H9 (cell line): ENCODE data around the gene CPB1. TPM values are rescaled to one million over a fixed set of nuclear protein-coding genes. Genes with fewer than 3 reads are reported as not detected.

Experiments used
- DNase-seq: peaks from one replicate; pipeline ENCODE4 v3.0.0-alpha.2; 2017
- H2AFZ ChIP-seq: one replicate; pipeline ENCODE4 v1.6.1; 2013; ENCODE audit warnings: mild to moderate bottlenecking, low read length, control low read depth, moderate library complexity
- H2AK5ac ChIP-seq: 2 replicates; pipeline ENCODE4 v1.6.1; 2013; ENCODE audit warnings: low read length, control low read depth, mixed read lengths; ENCODE audit not compliant: insufficient read length
- H2BK120ac ChIP-seq: one replicate; pipeline ENCODE4 v1.6.1; 2013; ENCODE audit warnings: low read depth, mild to moderate bottlenecking, low read length, control low read depth, inconsistent platforms; ENCODE audit not compliant: poor library complexity, severe bottlenecking
- H2BK12ac ChIP-seq: 2 replicates; pipeline ENCODE4 v1.6.1; 2013; ENCODE audit warnings: low read length, control low read depth, mixed read lengths, low read depth; ENCODE audit not compliant: insufficient read length
- H2BK15ac ChIP-seq: 2 replicates; pipeline ENCODE4 v1.6.1; 2013; ENCODE audit warnings: low read depth, low read length, control low read depth
- H2BK20ac ChIP-seq: one replicate; pipeline ENCODE4 v1.6.1; 2013; ENCODE audit warnings: low read depth, mild to moderate bottlenecking, low read length, control low read depth, inconsistent platforms; ENCODE audit not compliant: poor library complexity, severe bottlenecking
- H2BK5ac ChIP-seq: 2 replicates; pipeline ENCODE4 v1.6.1; 2013; ENCODE audit warnings: low read length, control low read depth, mixed read lengths; ENCODE audit not compliant: insufficient read length
- H3K14ac ChIP-seq: 2 replicates; pipeline ENCODE4 v1.6.1; 2013; ENCODE audit warnings: low read length, control low read depth; ENCODE audit not compliant: insufficient read depth
- H3K18ac ChIP-seq: 2 replicates; pipeline ENCODE4 v1.6.1; 2013; ENCODE audit warnings: low read depth, mild to moderate bottlenecking, mixed read lengths, low read length, control low read depth; ENCODE audit not compliant: insufficient read length
- H3K23ac ChIP-seq: 2 replicates; pipeline ENCODE4 v1.6.1; 2013; ENCODE audit warnings: low read length, control low read depth, mixed read lengths, low read depth; ENCODE audit not compliant: insufficient read length
- H3K23me2 ChIP-seq: 2 replicates; pipeline ENCODE4 v1.6.1; 2013; ENCODE audit warnings: low read depth, mild to moderate bottlenecking, mixed read lengths, low read length, control low read depth; ENCODE audit not compliant: insufficient read length, poor library complexity, severe bottlenecking
- H3K27ac ChIP-seq: 2 replicates; pipeline ENCODE4 v1.5.1; 2013; ENCODE audit warnings: low read length, control low read depth, mixed read lengths, low read depth; ENCODE audit not compliant: insufficient read length
- H3K27me3 ChIP-seq: 2 replicates; pipeline ENCODE4 v1.6.1; 2013; ENCODE audit warnings: low read length, control low read depth, inconsistent platforms; ENCODE audit not compliant: insufficient read depth
- H3K4ac ChIP-seq: 2 replicates; pipeline ENCODE4 v1.6.1; 2013; ENCODE audit warnings: low read depth, mild to moderate bottlenecking, control low read depth, inconsistent platforms, low read length, moderate library complexity
- H3K4me1 ChIP-seq: 2 replicates; pipeline ENCODE4 v1.6.1; 2013; ENCODE audit warnings: low read length, control low read depth, inconsistent platforms; ENCODE audit not compliant: insufficient read depth
- H3K4me2 ChIP-seq: 2 replicates; pipeline ENCODE4 v1.6.1; 2013; ENCODE audit warnings: low read length, control low read depth, mixed read lengths; ENCODE audit not compliant: insufficient read length, insufficient read depth
- H3K56ac ChIP-seq: 2 replicates; pipeline ENCODE4 v1.6.1; 2013; ENCODE audit warnings: low read depth, mild to moderate bottlenecking, mixed read lengths, low read length, control low read depth; ENCODE audit not compliant: insufficient read length
- H3K79me1 ChIP-seq: 2 replicates; pipeline ENCODE4 v1.6.1; 2013; ENCODE audit warnings: low read depth, mild to moderate bottlenecking, moderate library complexity, low read length, control low read depth, inconsistent platforms; ENCODE audit not compliant: insufficient read depth, poor library complexity, severe bottlenecking
- H3K79me2 ChIP-seq: 2 replicates; pipeline ENCODE4 v1.6.1; 2013; ENCODE audit warnings: low read length, control low read depth, inconsistent platforms; ENCODE audit not compliant: insufficient read depth
- H3K9ac ChIP-seq: 2 replicates; pipeline ENCODE4 v1.6.1; 2013; ENCODE audit warnings: low read length, control low read depth, mixed read lengths; ENCODE audit not compliant: insufficient read length; ENCODE audit errors: extremely low read depth
- H3K9me3 ChIP-seq: one replicate; pipeline ENCODE4 v1.6.1; 2013; ENCODE audit warnings: low read depth, low read length, inconsistent platforms; ENCODE audit not compliant: control insufficient read depth
- H3T11ph ChIP-seq: one replicate; pipeline ENCODE4 v1.6.1; 2013; ENCODE audit warnings: mild to moderate bottlenecking, low read length, control low read depth, inconsistent platforms
- H4K20me1 ChIP-seq: one replicate; pipeline ENCODE4 v1.6.1; 2013; ENCODE audit not compliant: control insufficient read depth, insufficient read length, insufficient read depth
- H4K5ac ChIP-seq: 2 replicates; pipeline ENCODE4 v1.6.1; 2013; ENCODE audit warnings: low read depth, mild to moderate bottlenecking, mixed read lengths, low read length, control low read depth; ENCODE audit not compliant: insufficient read length
- H4K8ac ChIP-seq: replicated peaks from 2 replicates; pipeline ENCODE4 v1.6.1; 2013; ENCODE audit warnings: low read length, control low read depth, mixed read lengths, low read depth; ENCODE audit not compliant: insufficient read length
- H4K91ac ChIP-seq: 2 replicates; pipeline ENCODE4 v1.6.1; 2013; ENCODE audit warnings: low read depth, mild to moderate bottlenecking, moderate library complexity, mixed read lengths, low read length, control low read depth; ENCODE audit not compliant: insufficient read length
- H3K27ac Mint-ChIP-seq, 3 experiments: 2 replicates in 2 of 3; 3 replicates in 1 of 3; pipeline ENCODE4 v1.8.0; 2020 to 2021; ENCODE audit warnings: mixed read lengths in 3 of 3, mild to moderate bottlenecking in 1 of 3, moderate library complexity in 1 of 3
- H3K27me3 Mint-ChIP-seq: 2 replicates; pipeline ENCODE4 v1.8.0; 2021; ENCODE audit warnings: low read depth, mild to moderate bottlenecking, moderate library complexity, mixed read lengths
- H3K36me3 Mint-ChIP-seq, 3 experiments: 2 replicates in 2 of 3; 3 replicates in 1 of 3; pipeline ENCODE4 v1.8.0; 2020 to 2021; ENCODE audit warnings: low read depth in 3 of 3, mixed read lengths in 3 of 3; ENCODE audit not compliant: insufficient read depth in 1 of 3
- H3K4me1 Mint-ChIP-seq, 2 experiments: 2 replicates each; pipeline ENCODE4 v1.8.0; 2020; ENCODE audit warnings: mixed read lengths in 2 of 2
- H3K4me3 Mint-ChIP-seq, 2 experiments: 2 replicates in 1 of 2; 3 replicates in 1 of 2; pipeline ENCODE4 v1.8.0; 2020 to 2021; ENCODE audit warnings: mild to moderate bottlenecking in 2 of 2, mixed read lengths in 2 of 2, moderate library complexity in 1 of 2
- H3K9me3 Mint-ChIP-seq, 2 experiments: 2 replicates in 1 of 2; 3 replicates in 1 of 2; pipeline ENCODE4 v1.8.0; 2020; ENCODE audit warnings: mild to moderate bottlenecking in 2 of 2, mixed read lengths in 2 of 2, moderate library complexity in 1 of 2
- CTCF ChIP-seq: fragments of 200-600 bp; sonication (generic); conservative IDR thresholded peaks from 3 replicates; pipeline ENCODE4 v1.8.0; 2021; ENCODE audit warnings: antibody characterized with exemption, mild to moderate bottlenecking
- total RNA-seq: library from RNA; stranded (reverse); gene quantifications from 2 replicates; pipeline ENCODE4 v1.2.1, GENCODE V29; 2021

CPB1 gene
- total RNA-seq, 1 experiment from 2014 or later = not detected

GRCh38 chr3:148854061-148854460, 26.4 kb downstream of the CPB1 start:
- no peak overlapping the region for H3K9ac ChIP-seq
- no peak overlapping the region for H3K18ac ChIP-seq
- no peak overlapping the region for H2BK5ac ChIP-seq
- H3K23me2 ChIP-seq = no peaks in the 10 kb centered on the region
- H3K36me3 Mint-ChIP-seq = no peaks in the 10 kb centered on the region
- no peaks in the 10 kb centered on the region for H3K27me3 Mint-ChIP-seq
- H3K27me3 ChIP-seq = no peaks in the 10 kb centered on the region
- H3K4me1 ChIP-seq = no peaks in the 10 kb centered on the region
- no peaks in the 10 kb centered on the region for H3K79me1 ChIP-seq
- no peak overlapping the region for H4K8ac ChIP-seq
- no peak overlapping the region for H3K4me2 ChIP-seq
- H3K9me3 Mint-ChIP-seq = no peaks in the 10 kb centered on the region
- H4K20me1 ChIP-seq = no peaks in the 10 kb centered on the region
- no peak overlapping the region for H2BK12ac ChIP-seq
- H3K4me3 Mint-ChIP-seq = no peak overlapping the region
- no peak overlapping the region for H4K91ac ChIP-seq
- H2BK120ac ChIP-seq = no peak overlapping the region
- H3K4me1 Mint-ChIP-seq = peaks cover 3% of the 10 kb centered on the region in 2 experiments
- no peak overlapping the region for H3K27ac ChIP-seq
- no peak overlapping the region for H3K4ac ChIP-seq
- no peaks in the 10 kb centered on the region for H3K9me3 ChIP-seq
- H3K23ac ChIP-seq = no peak overlapping the region
- no peak overlapping the region for H2AFZ ChIP-seq
- no peak overlapping the region for H3T11ph ChIP-seq
- H3K27ac Mint-ChIP-seq = no peak overlapping the region
- H3K79me2 ChIP-seq = no peaks in the 10 kb centered on the region
- TF ChIP-seq CTCF = no peak
- no peak overlapping the region for H2BK15ac ChIP-seq
- no peak overlapping the region for H3K56ac ChIP-seq
- H2BK20ac ChIP-seq = no peak overlapping the region
- no peak overlapping the region for H2AK5ac ChIP-seq
- no peak overlapping the region for H3K14ac ChIP-seq
- H4K5ac ChIP-seq = no peak overlapping the region
- no peak for DNase-seq
